ACC112 (cell line): ENCODE measurements around the gene CDH4.
"Not testable (repeated sequence)": the region's sequence is repeated elsewhere in the genome, so short reads cannot be mapped to it uniquely, and the experiment has no call there.

Source experiments
- H2AFZ ChIP-seq: fragments of 200-600 bp; sonication (generic); one replicate; pipeline ENCODE4 v1.6.0; 2017; ENCODE audit warnings: antibody characterized with exemption, low read length; ENCODE audit not compliant: unreplicated experiment
- H3K27ac ChIP-seq: fragments of 200-600 bp; sonication (generic); 2 replicates; pipeline ENCODE4 v1.5.1; 2014; ENCODE audit warnings: low read depth, mild to moderate bottlenecking, antibody characterized with exemption, low read length, moderate library complexity
- H3K27me3 ChIP-seq: fragments of 200-600 bp; sonication (generic); 2 replicates; pipeline ENCODE4 v1.6.1; 2014; ENCODE audit warnings: mild to moderate bottlenecking, antibody characterized with exemption, low read length, moderate library complexity, mixed read lengths; ENCODE audit not compliant: insufficient read depth
- H3K36me3 ChIP-seq: fragments of 200-600 bp; sonication (generic); 2 replicates; pipeline ENCODE4 v1.6.1; 2016; ENCODE audit warnings: mild to moderate bottlenecking, antibody characterized with exemption, low read length, moderate library complexity, mixed read lengths; ENCODE audit not compliant: insufficient read depth
- H3K4me1 ChIP-seq: fragments of 200-600 bp; sonication (generic); one replicate; pipeline ENCODE4 v1.6.1; 2016; ENCODE audit warnings: low read length, mixed read lengths; ENCODE audit not compliant: insufficient read depth, unreplicated experiment, control insufficient read depth
- H3K4me3 ChIP-seq: fragments of 200-600 bp; sonication (generic); 2 replicates; pipeline ENCODE4 v1.5.1; 2014; ENCODE audit warnings: mild to moderate bottlenecking, low read depth, low read length
- H3K79me2 ChIP-seq: fragments of 200-600 bp; sonication (generic); one replicate; pipeline ENCODE4 v1.6.0; 2016; ENCODE audit warnings: low read length; ENCODE audit not compliant: control insufficient read depth, unreplicated experiment, insufficient read depth

CDH4 gene

GRCh38 chr20:61417221-61417941 is 165.3 kb downstream of the CDH4 start:
- Histone ChIP-seq H2AFZ (no peak overlapping the region), H3K4me3 (no peak overlapping the region), H3K27me3 (no peaks in the 10 kb centered on the region), H3K4me1 (no peaks in the 10 kb centered on the region), H3K36me3 (no peaks in the 10 kb centered on the region), H3K79me2 (no peaks in the 10 kb centered on the region), H3K27ac (no peak overlapping the region)

GRCh38 chr20:61419010-61419409 is 166.9 kb downstream of the CDH4 start:
- Histone ChIP-seq H3K4me1 (no peaks in the 10 kb centered on the region), H3K4me3 (no peak overlapping the region), H3K36me3 (no peaks in the 10 kb centered on the region), H3K27me3 (no peaks in the 10 kb centered on the region), H3K79me2 (no peaks in the 10 kb centered on the region), H3K27ac (no peak overlapping the region), H2AFZ (no peak overlapping the region)

- Histone ChIP-seq H3K79me2 (no peaks in the 10 kb centered on the region), H2AFZ (no peak overlapping the region), H3K27me3 (no peaks in the 10 kb centered on the region), H3K27ac (no peak overlapping the region), H3K4me1 (no peaks in the 10 kb centered on the region), H3K36me3 (no peaks in the 10 kb centered on the region), H3K4me3 (no peak overlapping the region)
Observed at GRCh38 chr20:61419501-61419900, 167.4 kb downstream of the CDH4 start.

- Histone ChIP-seq H3K36me3 (no peaks in the 10 kb centered on the region), H3K27me3 (no peaks in the 10 kb centered on the region), H2AFZ (no peak overlapping the region), H3K79me2 (no peaks in the 10 kb centered on the region), H3K4me3 (no peak overlapping the region), H3K27ac (no peak overlapping the region), H3K4me1 (no peaks in the 10 kb centered on the region)
Observed at GRCh38 chr20:61420056-61420455, 168.0 kb downstream of the CDH4 start.

- H3K4me3 ChIP-seq, result no peak overlapping the region
- H3K79me2 ChIP-seq, result no peaks in the 10 kb centered on the region
- H3K36me3 ChIP-seq, result no peaks in the 10 kb centered on the region
- H3K27me3 ChIP-seq, result no peaks in the 10 kb centered on the region
- H3K27ac ChIP-seq, result no peak overlapping the region
- H2AFZ ChIP-seq, result no peak overlapping the region
- H3K4me1 ChIP-seq, result no peaks in the 10 kb centered on the region
Observed at GRCh38 chr20:61420781-61421180, 168.7 kb downstream of the CDH4 start.

GRCh38 chr20:61422636-61423425 is 170.8 kb downstream of the CDH4 start:
- no peak overlapping the region for H3K27ac ChIP-seq
- H3K27me3 ChIP-seq, result no peaks in the 10 kb centered on the region
- no peak overlapping the region for H3K4me3 ChIP-seq
- no peak overlapping the region for H2AFZ ChIP-seq
- H3K36me3 ChIP-seq, result no peaks in the 10 kb centered on the region
- no peaks in the 10 kb centered on the region for H3K4me1 ChIP-seq
- H3K79me2 ChIP-seq, result no peaks in the 10 kb centered on the region

- Histone ChIP-seq H3K4me3 (no peak overlapping the region), H3K36me3 (no peaks in the 10 kb centered on the region), H3K79me2 (no peaks in the 10 kb centered on the region), H3K4me1 (no peaks in the 10 kb centered on the region), H2AFZ (no peak overlapping the region), H3K27me3 (no peaks in the 10 kb centered on the region), H3K27ac (no peak overlapping the region)
Observed at GRCh38 chr20:61424011-61424627, 172.1 kb downstream of the CDH4 start.

- H3K36me3 ChIP-seq, result no peaks in the 10 kb centered on the region
- H3K79me2 ChIP-seq, result no peaks in the 10 kb centered on the region
- no peaks in the 10 kb centered on the region for H3K27me3 ChIP-seq
- no peaks in the 10 kb centered on the region for H3K4me1 ChIP-seq
- H3K27ac ChIP-seq, result no peak overlapping the region
- H2AFZ ChIP-seq, result no peak overlapping the region
- H3K4me3 ChIP-seq, result no peak overlapping the region
Observed at GRCh38 chr20:61424628-61425420, 172.8 kb downstream of the CDH4 start.

GRCh38 chr20:61425541-61425991 is 173.5 kb downstream of the CDH4 start:
- not testable (repeated sequence) for H3K79me2 ChIP-seq, H3K27ac ChIP-seq, H3K36me3 ChIP-seq, H2AFZ ChIP-seq, H3K4me3 ChIP-seq, H3K4me1 ChIP-seq, H3K27me3 ChIP-seq

- no peak overlapping the region for H3K27ac ChIP-seq
- no peak overlapping the region for H3K4me3 ChIP-seq
- H3K79me2 ChIP-seq, result no peaks in the 10 kb centered on the region
- H3K27me3 ChIP-seq, result no peaks in the 10 kb centered on the region
- H3K36me3 ChIP-seq, result no peaks in the 10 kb centered on the region
- no peaks in the 10 kb centered on the region for H3K4me1 ChIP-seq
- no peak overlapping the region for H2AFZ ChIP-seq
Observed at GRCh38 chr20:61426352-61426751, 174.3 kb downstream of the CDH4 start.
